Brain microvascular endothelial cell (primary cell): ENCODE measurements around the gene SLC5A6.
"Not testable (repeated sequence)": the region's sequence is repeated elsewhere in the genome, so short reads cannot be mapped to it uniquely, and the experiment has no call there.

Source experiments
- DNase-seq: peaks from one replicate; pipeline ENCODE4 v3.0.0-alpha.2; 2020
- H3K27ac ChIP-seq: fragments of 250-450 bp; sonication (Bioruptor Pico); 2 replicates; pipeline ENCODE4 v1.5.1; 2020; ENCODE audit warnings: mild to moderate bottlenecking, moderate library complexity
- H3K27me3 ChIP-seq: fragments of 250-450 bp; sonication (Bioruptor Pico); replicated peaks from 2 replicates; pipeline ENCODE4 v1.5.1; 2020; ENCODE audit warnings: mild to moderate bottlenecking
- H3K36me3 ChIP-seq: fragments of 250-450 bp; sonication (Bioruptor Pico); replicated peaks from 2 replicates; pipeline ENCODE4 v1.5.1; 2020; ENCODE audit warnings: mild to moderate bottlenecking
- H3K4me3 ChIP-seq: 2 replicates; pipeline ENCODE4 v1.5.1; 2011; ENCODE audit warnings: low read depth, mild to moderate bottlenecking, control low read depth, low read length, moderate library complexity
- in situ Hi-C: cut with HindIII; loops from 2 replicates; pipeline ENCODE4 v1.10.0; 2017; ENCODE audit warnings: low sequenced_read_pairs, low pct_ligation_motif_present
- TF ChIP-seq, protein P1 (sequence below): IDR thresholded peaks from 2 replicates; pipeline ENCODE4 v1.5.1; 2011; ENCODE audit warnings: low read depth, mild to moderate bottlenecking, moderate library complexity, low read length, control low read depth, inconsistent platforms; ENCODE audit errors: missing control alignments

Gene SLC5A6

DNA sequence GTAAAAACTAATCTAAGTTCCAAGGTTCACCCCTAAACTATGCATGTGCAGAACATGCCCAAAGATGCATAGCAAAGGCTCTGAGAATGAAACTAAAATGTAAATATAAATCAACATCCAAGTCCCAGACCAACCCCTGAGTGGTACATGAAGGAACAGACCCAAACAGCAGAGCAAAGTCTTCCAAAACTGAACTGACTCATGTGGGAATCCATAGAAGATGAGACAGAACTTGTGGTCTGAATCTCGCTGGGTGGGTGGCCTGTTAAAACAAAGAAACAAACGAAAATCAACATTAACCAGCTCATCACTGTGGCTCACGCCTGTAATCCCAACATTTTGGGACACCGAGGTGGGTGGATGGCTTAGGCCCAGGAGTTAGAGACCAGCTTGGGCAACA, 29.7 kb downstream of the SLC5A6 start:
- in situ Hi-C loops = no loop called here
- Histone ChIP-seq H3K36me3 (no peaks in the 10 kb centered on the region), H3K27ac (no peak overlapping the region), H3K27me3 (no peaks in the 10 kb centered on the region), H3K4me3 (no peak overlapping the region)
- peak; percentile 43 for DNase-seq
- TF ChIP-seq, protein P1, sequence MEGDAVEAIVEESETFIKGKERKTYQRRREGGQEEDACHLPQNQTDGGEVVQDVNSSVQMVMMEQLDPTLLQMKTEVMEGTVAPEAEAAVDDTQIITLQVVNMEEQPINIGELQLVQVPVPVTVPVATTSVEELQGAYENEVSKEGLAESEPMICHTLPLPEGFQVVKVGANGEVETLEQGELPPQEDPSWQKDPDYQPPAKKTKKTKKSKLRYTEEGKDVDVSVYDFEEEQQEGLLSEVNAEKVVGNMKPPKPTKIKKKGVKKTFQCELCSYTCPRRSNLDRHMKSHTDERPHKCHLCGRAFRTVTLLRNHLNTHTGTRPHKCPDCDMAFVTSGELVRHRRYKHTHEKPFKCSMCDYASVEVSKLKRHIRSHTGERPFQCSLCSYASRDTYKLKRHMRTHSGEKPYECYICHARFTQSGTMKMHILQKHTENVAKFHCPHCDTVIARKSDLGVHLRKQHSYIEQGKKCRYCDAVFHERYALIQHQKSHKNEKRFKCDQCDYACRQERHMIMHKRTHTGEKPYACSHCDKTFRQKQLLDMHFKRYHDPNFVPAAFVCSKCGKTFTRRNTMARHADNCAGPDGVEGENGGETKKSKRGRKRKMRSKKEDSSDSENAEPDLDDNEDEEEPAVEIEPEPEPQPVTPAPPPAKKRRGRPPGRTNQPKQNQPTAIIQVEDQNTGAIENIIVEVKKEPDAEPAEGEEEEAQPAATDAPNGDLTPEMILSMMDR = no peak

DNA sequence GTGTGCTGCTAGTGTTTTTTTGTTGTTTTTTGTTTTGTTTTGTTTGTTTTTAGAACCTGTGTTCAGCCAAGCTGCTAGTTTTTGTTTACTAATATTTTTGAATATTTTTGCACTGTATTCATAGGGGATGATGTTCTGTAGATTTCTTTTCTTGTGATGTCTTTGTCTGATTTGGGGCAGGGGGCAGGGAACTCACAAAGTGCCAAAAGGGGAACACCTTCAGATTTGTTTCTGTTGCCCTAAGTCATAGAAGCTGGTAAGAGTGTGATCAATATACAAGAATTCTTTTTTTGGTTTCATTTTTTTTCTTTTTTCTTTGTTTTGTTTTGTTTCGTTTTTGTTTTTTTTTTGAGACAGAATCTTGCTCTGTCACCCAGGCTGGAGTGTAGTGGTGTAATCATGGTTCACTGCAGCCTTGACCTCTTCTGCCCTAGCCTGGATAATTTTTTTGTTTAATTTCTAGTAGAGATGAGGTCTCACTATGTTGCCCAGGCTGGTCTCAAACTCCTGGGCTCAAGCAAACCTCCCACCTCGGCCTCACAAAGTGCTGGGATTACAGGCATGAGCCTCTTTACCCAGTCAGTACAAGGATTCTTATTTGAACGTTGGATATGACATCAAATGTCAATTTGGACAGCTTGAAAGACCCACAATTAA, 32.6 kb downstream of the SLC5A6 start:
- no peak for DNase-seq
- in situ Hi-C loops = no loop called here

DNA sequence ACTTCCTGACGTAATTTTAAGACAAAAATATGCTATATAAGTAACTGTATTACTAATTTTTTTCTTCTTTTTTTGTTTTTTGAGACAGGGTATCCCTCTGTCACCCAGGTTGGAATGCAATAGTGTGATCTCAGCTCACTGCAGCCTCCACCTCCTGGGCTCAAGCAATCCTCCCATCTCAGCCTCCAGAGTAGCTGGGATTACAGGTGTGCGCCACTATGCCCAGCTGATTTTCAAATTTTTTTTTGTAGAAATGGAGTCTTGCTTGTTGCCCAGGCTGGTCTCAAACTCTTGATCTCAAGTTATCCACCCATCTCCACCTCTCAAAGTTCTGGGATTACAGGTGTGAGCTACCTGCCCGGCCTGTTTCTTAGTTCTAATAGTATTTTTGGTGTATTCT, 33.6 kb downstream of the SLC5A6 start:
- Histone ChIP-seq H3K4me3 (no peak overlapping the region), H3K27ac (no peak overlapping the region), H3K36me3 (no peaks in the 10 kb centered on the region), H3K27me3 (peaks cover 2% of the 10 kb centered on the region)
- no peak for DNase-seq
- TF ChIP-seq, protein P1 = no peak
- in situ Hi-C loops = no loop called here

More for the DNA sequence above, 32.6 kb downstream of the SLC5A6 start:
- no peak overlapping the region for H3K4me3 ChIP-seq
- H3K27ac ChIP-seq = no peak overlapping the region
- H3K36me3 ChIP-seq = no peaks in the 10 kb centered on the region
- TF ChIP-seq, protein P1 = no peak
- H3K27me3 ChIP-seq = peaks cover 2% of the 10 kb centered on the region

DNA sequence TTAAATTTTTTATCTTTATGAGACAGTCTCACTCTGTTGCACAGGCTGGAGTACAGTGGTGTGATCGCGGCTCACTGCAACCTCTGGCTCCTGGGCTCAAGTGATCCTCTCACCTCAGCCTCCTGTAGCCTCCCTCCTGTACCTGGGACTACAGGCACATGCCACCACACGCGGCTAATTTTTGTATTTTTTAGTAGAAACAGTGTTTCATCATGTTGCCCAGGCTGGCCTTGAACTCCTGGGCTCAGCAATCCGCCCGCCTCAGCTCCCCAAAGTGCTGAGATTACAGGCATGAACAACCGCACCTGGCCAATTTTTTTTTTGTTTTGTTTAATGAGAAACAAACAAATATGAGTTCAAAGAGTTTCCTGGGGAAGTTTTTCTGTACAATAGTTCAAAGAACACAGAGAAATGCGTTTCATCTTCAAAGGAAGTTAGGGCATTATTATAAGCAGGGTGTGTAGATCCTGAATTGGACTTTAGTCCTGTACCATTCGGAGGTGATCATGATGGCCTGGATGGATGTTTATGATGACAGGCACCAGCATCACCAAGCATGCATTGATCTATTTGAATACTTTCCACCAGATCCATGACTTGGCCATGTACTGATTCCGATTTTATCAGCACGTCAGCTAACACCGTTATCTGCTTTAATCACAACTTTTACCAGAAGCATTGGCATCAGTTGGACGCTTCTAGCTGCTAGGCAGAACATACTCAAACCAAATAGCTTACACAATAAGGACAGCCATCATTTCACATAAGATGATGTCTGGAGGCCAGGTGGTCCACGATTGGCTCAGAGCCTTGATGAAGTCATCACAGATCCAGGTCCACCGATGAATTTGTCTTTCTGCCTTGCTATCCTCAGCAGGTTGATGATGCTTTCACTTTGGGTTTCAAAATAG, 34.4 kb downstream of the SLC5A6 start:
- H3K27me3 ChIP-seq = peaks cover 6% of the 10 kb centered on the region
- TF ChIP-seq, protein P1 = no peak
- H3K27ac ChIP-seq = no peak overlapping the region
- DNase-seq = no peak
- no peak overlapping the region for H3K4me3 ChIP-seq
- no peaks in the 10 kb centered on the region for H3K36me3 ChIP-seq
- in situ Hi-C loops = no loop called here

DNA sequence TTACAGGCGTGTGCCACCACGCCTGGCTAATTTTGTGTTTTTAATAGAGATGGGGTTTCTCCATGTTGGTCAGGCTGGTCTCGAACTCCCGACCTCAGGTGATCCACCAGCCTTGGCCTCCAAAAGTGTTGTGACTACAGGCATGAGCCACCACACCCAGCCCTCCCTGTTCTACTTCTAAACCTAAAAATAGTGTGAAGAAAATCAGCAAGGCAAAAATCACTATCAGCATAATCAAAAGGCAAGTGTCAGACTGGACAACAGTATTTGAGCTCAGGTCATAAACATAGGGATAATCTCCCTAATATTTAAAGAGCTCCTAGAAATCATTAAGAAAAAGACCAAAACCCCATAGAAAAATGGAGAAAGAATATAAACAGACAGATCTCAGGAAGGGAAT, 36.3 kb downstream of the SLC5A6 start:
- peaks cover 10% of the 10 kb centered on the region for H3K27me3 ChIP-seq
- DNase-seq, H3K4me3 ChIP-seq, in situ Hi-C loops, H3K36me3 ChIP-seq, H3K27ac ChIP-seq: not testable (repeated sequence)

DNA sequence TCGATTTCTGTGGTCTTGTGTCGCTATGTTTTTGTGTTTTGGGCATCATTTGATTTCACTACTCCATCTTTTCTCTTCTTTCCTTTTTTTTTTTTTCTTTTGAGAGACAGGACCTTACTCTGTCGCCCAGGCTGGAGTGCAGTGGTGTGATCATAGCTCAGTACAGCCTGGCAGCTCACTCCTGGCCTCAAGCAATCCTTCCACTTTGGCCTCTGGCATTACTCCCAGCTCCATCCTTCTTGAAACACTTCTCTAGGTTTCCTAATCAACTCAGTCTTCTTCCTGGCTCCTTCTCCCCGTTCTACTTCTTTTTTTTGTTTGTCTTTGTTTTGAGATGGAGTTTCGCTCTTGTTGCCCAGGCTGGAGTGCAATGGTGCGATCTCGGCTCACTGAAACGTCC, 36.7 kb downstream of the SLC5A6 start:
- H3K36me3 ChIP-seq = no peaks in the 10 kb centered on the region
- in situ Hi-C loops = no loop called here
- H3K27me3 ChIP-seq = peaks cover 12% of the 10 kb centered on the region
- TF ChIP-seq, protein P1 = no peak
- H3K27ac ChIP-seq = no peak overlapping the region
- H3K4me3 ChIP-seq = no peak overlapping the region
- DNase-seq = no peak
